Stimulated activated CD8-positive, alpha-beta memory T cell treated with anti-CD3 and anti-CD28 coated beads, Interleukin-7, amount 100 ng/mL, for 24 hours (primary cell): ENCODE data around the gene TCP11L2.
A peak's percentile ranks its signal among the peaks of the same experiment; 100 is the strongest.

Source experiments
- DNase-seq: peaks from one replicate; pipeline ENCODE4 v3.0.0-alpha.2; 2020; ENCODE audit warnings: low read depth

The TCP11L2 gene

GRCh38 chr12:106302401-106303201, at the start of gene TCP11L2:
Gene TCP11L2, plus strand, starts transcription at chr12:106302733. Its CDS starts 8,343 bp downstream, at chr12:106311076.
- DNase-seq, result peak; percentile 74

DNA sequence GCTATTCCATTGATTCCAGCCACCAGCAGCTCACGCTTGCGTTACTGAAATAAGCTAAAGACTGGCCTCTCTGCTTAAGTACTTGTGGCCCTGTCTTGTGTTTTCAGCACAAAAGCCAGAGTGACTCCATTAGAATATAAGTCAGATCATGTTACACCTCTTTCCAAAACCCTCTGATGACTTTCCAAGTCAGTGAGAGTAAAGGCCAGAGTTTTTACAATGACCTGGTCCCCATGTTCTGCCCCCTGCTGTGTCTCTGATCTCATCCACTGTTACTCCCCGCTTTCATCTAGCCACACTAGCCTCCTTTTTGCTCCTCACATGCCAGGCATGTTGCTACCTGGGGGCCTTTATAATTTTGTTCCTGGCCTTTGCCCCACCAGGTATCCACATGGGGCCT, 47.8 kb upstream of the TCP11L2 start:
- DNase-seq, result no peak

- no peak for DNase-seq
These were observed 47.0 kb upstream of the TCP11L2 start for GRCh38 chr12:106255493-106255892.

- no peak for DNase-seq
These were observed 46.6 kb upstream of the TCP11L2 start for GRCh38 chr12:106255952-106256351.

- no peak for DNase-seq
These were observed 46.0 kb upstream of the TCP11L2 start for GRCh38 chr12:106256524-106256923.

GRCh38 chr12:106258226-106258625, 44.3 kb upstream of the TCP11L2 start:
- no peak for DNase-seq

GRCh38 chr12:106258935-106259334, 43.6 kb upstream of the TCP11L2 start:
- no peak for DNase-seq

DNA sequence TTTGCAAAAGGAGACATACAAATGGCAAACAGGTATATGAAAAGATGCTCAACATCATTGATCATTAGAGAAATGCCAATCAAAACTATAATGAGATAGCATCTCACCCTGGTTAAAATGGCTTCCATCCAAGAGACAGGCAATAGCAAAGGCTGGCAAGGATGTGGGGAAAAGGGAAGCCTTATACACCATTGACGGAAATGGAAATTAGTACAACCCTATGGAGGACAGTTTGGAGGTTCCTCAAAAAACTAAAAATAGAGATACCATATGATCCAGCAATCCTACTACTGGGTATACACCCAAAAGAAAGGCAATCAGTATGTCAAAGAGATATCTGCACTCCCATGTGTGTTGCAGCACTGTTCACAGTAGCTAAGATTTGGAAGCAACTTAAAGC, 37.4 kb upstream of the TCP11L2 start:
- no peak for DNase-seq

DNA sequence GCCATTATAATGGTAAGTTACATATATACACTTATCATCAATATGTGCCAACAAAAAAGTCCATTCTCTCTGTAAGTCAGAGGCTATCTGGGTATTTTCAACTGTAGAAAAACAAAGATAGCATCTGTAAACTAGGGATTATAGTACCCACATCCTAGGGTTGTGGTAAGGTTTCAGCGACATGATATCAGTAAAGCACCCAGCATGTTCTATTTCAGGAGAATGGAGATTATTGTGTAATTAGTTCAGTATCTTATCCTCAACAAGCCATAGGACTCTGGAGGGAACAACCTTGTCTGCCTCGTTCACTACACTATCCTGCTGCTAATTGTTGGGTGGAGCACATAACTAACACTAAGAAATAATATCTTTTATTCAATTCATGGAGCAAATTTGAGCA, 35.0 kb upstream of the TCP11L2 start:
- no peak for DNase-seq

DNA sequence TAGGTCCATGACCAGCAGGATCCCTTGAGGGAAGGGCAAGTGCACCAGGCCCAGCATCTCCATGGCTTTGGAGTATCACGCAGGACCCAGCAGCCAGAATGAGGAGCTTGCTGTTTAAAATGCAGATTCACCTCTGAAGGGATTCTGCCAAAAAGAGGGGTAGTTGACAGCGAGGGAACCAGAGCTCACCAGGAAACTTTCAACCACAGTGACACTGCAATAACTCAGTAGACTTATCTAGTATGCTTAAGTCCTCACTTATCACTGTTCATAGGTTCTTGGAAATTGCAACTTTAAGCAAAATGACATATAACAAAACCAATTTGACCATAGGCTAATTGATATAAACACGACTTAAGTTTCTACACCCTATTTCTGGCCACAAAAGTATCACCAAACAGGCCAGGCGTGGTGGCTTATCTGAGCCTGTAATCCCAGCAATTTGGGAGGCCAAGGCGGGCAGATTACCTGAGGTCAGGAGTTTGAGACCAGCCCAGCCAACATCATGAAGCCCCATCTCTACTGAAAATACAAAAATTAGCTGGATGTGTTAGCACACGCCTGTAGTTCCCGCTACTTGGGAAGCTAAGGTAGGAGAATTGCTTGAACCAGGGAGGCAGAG, 33.3 kb upstream of the TCP11L2 start:
- no peak for DNase-seq

- DNase-seq, result no peak
These were observed 30.7 kb upstream of the TCP11L2 start for GRCh38 chr12:106271575-106272505.

- no peak for DNase-seq
These were observed 29.0 kb upstream of the TCP11L2 start for GRCh38 chr12:106273491-106273890.

DNA sequence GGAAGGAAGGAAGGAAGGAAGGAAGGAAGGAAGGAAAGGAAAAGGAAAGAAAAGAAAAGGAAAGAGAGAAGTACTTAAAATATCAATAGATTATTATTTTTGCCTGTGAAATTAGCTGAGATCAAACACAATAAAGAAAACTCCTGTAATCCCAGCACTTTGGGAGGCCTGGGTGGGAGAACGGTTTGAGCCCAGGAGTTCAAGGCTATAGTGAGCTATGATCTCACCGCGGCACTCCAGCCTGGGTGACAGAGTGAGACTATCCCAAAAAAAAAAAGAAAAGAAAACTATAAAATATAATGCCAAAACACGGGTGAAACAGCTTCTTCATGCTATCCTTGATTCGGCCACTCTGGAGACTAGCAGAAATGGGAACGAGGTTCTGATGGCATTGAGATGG, 28.5 kb upstream of the TCP11L2 start:
- no peak for DNase-seq

- no peak for DNase-seq
These were observed 27.9 kb upstream of the TCP11L2 start for GRCh38 chr12:106274575-106275121.

- no peak for DNase-seq
These were observed 27.1 kb upstream of the TCP11L2 start for GRCh38 chr12:106275458-106275857.

GRCh38 chr12:106276032-106276740, 26.3 kb upstream of the TCP11L2 start:
- DNase-seq, result no peak

- DNase-seq, result no peak
These were observed 22.4 kb upstream of the TCP11L2 start for GRCh38 chr12:106280106-106280505.

DNA sequence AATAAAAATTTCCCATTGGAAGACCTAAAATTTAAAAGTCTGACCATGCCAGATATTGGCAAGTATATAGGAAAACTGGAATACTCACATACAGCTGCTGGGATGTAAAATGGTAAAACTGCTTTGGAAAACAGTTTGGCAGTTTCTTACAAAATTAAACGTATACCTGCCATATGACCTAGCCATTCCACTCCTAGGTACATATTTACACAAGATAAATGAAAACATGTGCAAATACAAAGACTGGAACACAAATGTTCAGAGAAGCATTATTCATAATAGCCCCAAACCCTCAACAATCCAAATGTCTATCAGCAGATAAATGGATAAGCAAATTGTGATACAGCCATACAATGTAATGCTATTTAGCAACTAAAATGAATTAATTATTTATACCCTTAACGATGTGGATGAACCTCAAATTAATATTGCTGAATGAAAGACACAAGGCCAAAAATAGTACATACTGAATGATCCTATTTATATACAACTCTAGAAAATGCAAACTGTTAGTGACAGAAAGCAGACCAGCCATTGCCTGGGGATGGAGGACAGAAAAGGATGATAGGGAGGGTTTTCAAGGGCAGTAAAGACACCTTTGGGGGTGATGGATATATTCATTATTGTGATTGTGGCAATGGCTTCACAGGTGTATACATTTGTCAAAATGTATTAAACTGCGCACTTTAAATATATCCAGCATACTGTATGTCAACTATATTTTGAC, 21.3 kb upstream of the TCP11L2 start:
- DNase-seq, result no peak

DNA sequence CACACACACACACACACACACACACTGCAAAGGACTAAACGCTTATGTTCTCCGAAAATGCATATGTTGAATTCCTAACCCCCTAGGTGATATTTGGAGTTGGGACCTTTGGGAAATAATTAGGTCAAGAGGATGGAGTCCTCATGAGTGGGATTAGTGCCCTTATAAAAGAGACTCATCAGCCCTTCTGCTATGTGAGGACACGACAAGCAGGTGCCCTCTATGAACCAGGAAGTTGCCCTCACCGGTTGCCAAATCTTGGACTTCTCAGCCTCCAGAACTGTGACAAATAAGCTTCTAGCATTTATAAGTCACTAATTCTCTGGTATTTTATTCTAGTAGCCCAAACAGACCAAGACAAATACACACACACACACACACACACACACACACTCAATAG, 20.7 kb upstream of the TCP11L2 start:
- DNase-seq, result no peak

DNA sequence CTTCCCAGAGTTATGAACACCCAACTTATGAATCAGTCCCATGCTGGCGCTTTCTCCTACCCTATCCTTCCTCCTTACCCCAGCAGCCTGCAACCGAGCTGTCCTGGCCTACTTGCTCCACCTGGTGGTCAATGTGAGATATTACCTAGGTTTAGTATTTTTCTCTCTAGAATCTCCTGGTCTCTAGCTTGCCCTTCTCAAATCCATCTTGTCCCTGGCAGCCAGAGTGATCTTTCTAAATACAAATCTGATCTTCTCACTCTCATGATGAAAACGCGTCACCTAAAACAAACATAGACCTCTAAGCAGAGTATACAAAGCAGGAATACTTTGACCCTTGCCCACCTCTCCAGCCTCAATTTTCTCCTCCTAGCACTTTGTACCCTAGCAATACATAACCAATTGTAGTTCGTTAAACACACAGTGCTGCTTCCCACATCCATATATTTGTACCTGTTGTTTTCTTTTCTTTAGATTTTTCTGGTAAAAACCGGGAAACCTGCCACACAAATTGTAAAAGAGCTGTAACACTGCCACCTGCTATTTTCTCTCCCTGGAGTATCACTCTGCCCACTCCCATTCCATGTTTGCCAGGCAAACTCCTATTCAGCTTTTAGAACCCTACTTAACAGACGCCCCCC, 20.0 kb upstream of the TCP11L2 start:
- no peak for DNase-seq
